ENCODE measurements around the gene PSTPIP2. TPM values are rescaled to one million over a fixed set of nuclear protein-coding genes. Genes with fewer than 3 reads are reported as not detected.

The PSTPIP2 gene
- total RNA-seq, 2 experiments from 2014 or later = 12.6 to 12.9 TPM

- H3K9me3 Mint-ChIP-seq = no peaks in the 10 kb centered on the region
- no peaks in the 10 kb centered on the region for H3K27me3 Mint-ChIP-seq
- no peak overlapping the region for H3K4me3 Mint-ChIP-seq
- DNase-seq (no peak), ATAC-seq (ENCODE audit: low read depth) (no peak)
- H3K4me1 Mint-ChIP-seq = no peaks in the 10 kb centered on the region
- POLR2A ChIA-PET = no interaction called here
- no peak overlapping the region for H3K27ac Mint-ChIP-seq
- H3K36me3 Mint-ChIP-seq = peaks cover 50% of the 10 kb centered on the region
Measured at GRCh38 chr18:45951016-45951714, 120.9 kb downstream of the PSTPIP2 start.

GRCh38 chr18:45945669-45946068 lies 126.4 kb downstream of the PSTPIP2 start:
- POLR2A ChIA-PET = no interaction called here
- H3K27me3 Mint-ChIP-seq = no peaks in the 10 kb centered on the region
- no peak overlapping the region for H3K27ac Mint-ChIP-seq
- no peaks in the 10 kb centered on the region for H3K9me3 Mint-ChIP-seq
- ATAC-seq (ENCODE audit: low read depth) (no peak), DNase-seq (no peak)
- peaks cover 50% of the 10 kb centered on the region for H3K36me3 Mint-ChIP-seq
- H3K4me3 Mint-ChIP-seq = no peak overlapping the region
- H3K4me1 Mint-ChIP-seq = no peaks in the 10 kb centered on the region

DNA sequence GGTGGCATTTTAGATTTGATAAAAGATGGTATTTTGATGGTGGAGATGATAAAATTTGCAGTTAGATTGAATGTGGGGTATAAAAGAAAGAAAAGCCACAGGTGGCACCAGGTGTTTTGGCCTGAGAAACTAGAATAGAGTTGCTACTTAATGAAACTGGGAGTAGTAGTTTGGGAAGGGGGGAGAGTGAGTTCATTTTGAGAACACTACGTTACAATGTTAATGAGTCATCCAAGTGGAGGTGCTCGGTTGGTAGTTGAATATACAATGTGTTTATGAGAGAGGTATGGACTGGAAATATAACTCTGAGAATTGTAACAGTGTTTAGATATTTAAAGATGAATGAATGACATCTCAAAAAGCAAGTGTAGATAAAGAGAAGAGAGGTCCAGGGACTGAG lies 131.3 kb downstream of the PSTPIP2 start:
- no peak overlapping the region for H3K27ac Mint-ChIP-seq
- H3K36me3 Mint-ChIP-seq = peaks cover 56% of the 10 kb centered on the region
- H3K4me1 Mint-ChIP-seq = peaks cover 12% of the 10 kb centered on the region
- no peaks in the 10 kb centered on the region for H3K27me3 Mint-ChIP-seq
- DNase-seq = no peak
- H3K4me3 Mint-ChIP-seq = no peak overlapping the region
- ATAC-seq (ENCODE audit: low read depth) = no peak
- POLR2A ChIA-PET = no interaction called here
- no peaks in the 10 kb centered on the region for H3K9me3 Mint-ChIP-seq

- peaks cover 52% of the 10 kb centered on the region for H3K36me3 Mint-ChIP-seq
Measured at GRCh38 chr18:45939236-45939635, 132.8 kb downstream of the PSTPIP2 start.

DNA sequence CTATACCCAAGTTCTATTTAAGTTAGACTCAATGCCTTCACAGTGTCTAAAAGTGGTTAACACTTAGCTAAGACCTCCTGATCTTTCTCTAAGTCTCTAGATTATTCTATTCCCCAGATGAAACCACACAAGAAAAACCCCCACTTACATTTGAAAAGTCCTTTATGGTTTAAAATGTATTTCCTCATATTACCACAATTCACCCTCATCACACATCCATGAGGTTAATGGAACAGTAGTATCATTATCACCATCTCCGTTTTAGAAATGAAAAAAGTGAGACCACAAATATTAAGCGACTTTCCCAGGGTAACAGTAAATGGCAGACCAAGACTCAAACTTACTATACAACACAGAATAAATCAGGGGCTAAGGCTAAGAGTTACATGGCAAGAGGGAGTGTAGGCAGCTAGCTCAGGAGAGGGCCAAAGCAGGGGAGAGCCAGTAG lies 133.5 kb downstream of the PSTPIP2 start:
- Mint-ChIP-seq H3K4me3 (peak overlapping the region; percentile 0), H3K27me3 (no peaks in the 10 kb centered on the region), H3K4me1 (peaks cover 12% of the 10 kb centered on the region), H3K36me3 (peaks cover 47% of the 10 kb centered on the region), H3K9me3 (no peaks in the 10 kb centered on the region), H3K27ac (peak overlapping the region; percentile 31)
- DNase-seq (no peak), ATAC-seq (ENCODE audit: low read depth) (peak; percentile 80)
- POLR2A ChIA-PET = no interaction called here

More at GRCh38 chr18:45939236-45939635, 132.8 kb downstream of the PSTPIP2 start:
- no peaks in the 10 kb centered on the region for H3K9me3 Mint-ChIP-seq
- H3K4me1 Mint-ChIP-seq = peaks cover 12% of the 10 kb centered on the region
- no peak overlapping the region for H3K4me3 Mint-ChIP-seq
- POLR2A ChIA-PET = no interaction called here
- no peak for ATAC-seq (ENCODE audit: low read depth)
- no peak overlapping the region for H3K27ac Mint-ChIP-seq
- H3K27me3 Mint-ChIP-seq = no peaks in the 10 kb centered on the region
- DNase-seq = no peak

DNA sequence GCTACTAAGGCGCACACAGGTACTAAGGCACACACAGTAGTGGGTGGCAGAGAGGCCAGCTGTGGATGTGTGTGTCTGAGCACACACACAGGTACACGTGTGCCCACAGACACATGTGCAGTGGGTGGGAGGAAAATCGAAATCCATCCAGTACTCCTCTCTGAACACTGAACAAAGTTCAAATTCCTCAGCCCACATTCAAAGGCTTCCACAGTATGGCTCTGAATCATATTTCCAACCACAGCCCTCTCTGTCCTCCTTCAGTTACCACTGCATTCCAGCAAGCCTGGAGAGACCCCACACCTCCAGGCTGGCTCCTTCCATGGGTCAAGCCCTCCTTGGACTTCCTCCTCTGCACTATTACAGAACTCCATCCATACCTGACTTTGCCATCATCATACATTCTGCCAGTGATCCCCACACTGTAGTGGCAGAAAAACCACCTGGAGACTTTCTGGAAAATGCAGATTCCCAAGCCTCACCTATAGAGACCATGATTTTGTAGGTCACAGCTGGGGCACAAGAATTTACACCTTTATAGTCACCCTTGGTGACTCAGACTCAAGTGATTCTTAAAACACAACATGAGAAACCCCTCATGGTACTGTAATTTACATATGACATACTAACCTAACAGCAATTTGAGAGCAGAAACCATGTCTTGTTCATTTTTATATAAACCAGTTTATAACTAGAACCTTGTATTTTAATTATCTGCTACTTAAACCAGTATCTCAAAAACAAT lies 136.3 kb downstream of the PSTPIP2 start:
- Mint-ChIP-seq H3K4me3 (no peak overlapping the region), H3K27ac (no peak overlapping the region), H3K9me3 (no peaks in the 10 kb centered on the region), H3K4me1 (peaks cover 12% of the 10 kb centered on the region), H3K27me3 (no peaks in the 10 kb centered on the region), H3K36me3 (peaks cover 30% of the 10 kb centered on the region)
- no peak for DNase-seq
- POLR2A ChIA-PET = no interaction called here
- no peak for ATAC-seq (ENCODE audit: low read depth)

Other genes starting within 250 kb of the PSTPIP2 start
- gene SIGLEC15, start 246.6 kb downstream of the PSTPIP2 start, total RNA-seq = not detected
- 10 to 100 TPM; 30.3 to 33.5 TPM for gene EPG5, start 104.9 kb downstream of the PSTPIP2 start, total RNA-seq
- gene ATP5F1A, start 26.0 kb upstream of the PSTPIP2 start, total RNA-seq = 100 to 1,000 TPM; 284 to 285 TPM
- 10 to 100 TPM; 41.0 to 49.4 TPM for gene HAUS1, start 32.1 kb upstream of the PSTPIP2 start, total RNA-seq

Data from activated naive CD8-positive, alpha-beta T cell treated with anti-CD3 and anti-CD28 coated beads, Interleukin-2, amount 10 ng/mL, durations not matched to agents 7 days and 5 days (primary cell).